Measurements from ENCODE around the gene IL3RA. TPM values are rescaled to one million over a fixed set of nuclear protein-coding genes. Genes with fewer than 3 reads are reported as not detected.
"Not testable (repeated sequence)": the region's sequence is repeated elsewhere in the genome, so short reads cannot be mapped to it uniquely, and the experiment has no call there.

The IL3RA gene
- total and polyA plus RNA-seq, 2 of the 8 experiments (the other 6 are each of a cell fraction or from before 2014, with no cell fraction given): 0.11 TPM; not detected in 1

GRCh38 chrX:1308476-1308875 is 28.1 kb upstream of the IL3RA start (continued):
- TF ChIP-seq CBX8 (IDR thresholded peaks at IDR 0.05; ENCODE audit: borderline replicate concordance, low read depth, low read length) (no peak), MAFK (IDR thresholded peaks at IDR 0.05; ENCODE audit: low read depth, low read length) (no peak), KDM4A (IDR thresholded peaks at IDR 0.05; ENCODE audit: low read depth, low read length, severe bottlenecking) (no peak), TAF1 (IDR thresholded peaks at IDR 0.05; ENCODE audit: low read depth, low read length) (no peak)

DNA sequence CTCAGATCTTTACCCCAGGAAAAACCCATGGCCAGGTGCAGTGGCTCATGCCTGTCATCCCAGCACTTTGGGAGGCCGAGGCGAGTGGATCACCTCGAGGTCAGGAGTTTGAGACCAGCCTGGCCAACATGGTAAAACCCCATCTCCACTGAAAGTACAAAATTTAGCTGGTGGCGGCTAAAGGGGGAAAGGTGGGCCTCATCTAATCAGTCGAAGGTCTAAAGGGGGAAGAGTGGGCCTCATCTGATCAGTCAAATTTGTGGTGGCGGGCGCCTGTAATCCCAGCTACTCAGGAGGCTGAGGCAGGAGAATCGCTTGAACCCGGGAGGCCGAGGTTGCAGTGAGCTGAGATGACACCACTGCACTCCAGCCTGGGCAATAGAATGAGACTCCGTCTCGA is 27.7 kb upstream of the IL3RA start:
- DNase-seq (ENCODE audit: low read depth in 1 of 2, low spot score in 2 of 2); H3K79me1 ChIP-seq (ENCODE audit: low read depth, low read length); FAIRE-seq: not testable (repeated sequence)

More for the DNA sequence above, 27.7 kb upstream of the IL3RA start:
- WGBS, 2 experiments (ENCODE audit: extremely low coverage in 1 of 2, insufficient coverage in 1 of 2, insufficient read length in 1 of 2, insufficient replicate concordance in 2 of 2, low coverage in 1 of 2, low lambda C conversion rate in 2 of 2, missing lambda C conversion rate in 1 of 2): 92% methylated on average over 12 of the region's 12 CpGs; no CpG with 5 or more reads in 1 of the 2 experiments
- H3K23me2 ChIP-seq (ENCODE audit: low read depth, low read length); H3K27me3 ChIP-seq (replicated peaks in 1 of 4; ENCODE audit: control insufficient read depth in 3 of 4, extremely low read depth in 1 of 4, insufficient read depth in 3 of 4, low read length in 3 of 4); H2BK12ac ChIP-seq (ENCODE audit: low read depth, low read length); H4K91ac ChIP-seq (replicated peaks; ENCODE audit: insufficient read length, low read length); H3K4me2 ChIP-seq (ENCODE audit: insufficient read depth in 1 of 2, low read depth in 2 of 2, low read length in 2 of 2); H4K20me1 ChIP-seq (replicated peaks in 1 of 2; ENCODE audit: control insufficient read depth in 1 of 2, insufficient read depth in 2 of 2, low read length in 2 of 2); H3K27ac ChIP-seq (ENCODE audit: low read depth, low read length); H3K36me3 ChIP-seq (ENCODE audit: control insufficient read depth in 2 of 4, insufficient read depth in 4 of 4, low read length in 3 of 4); H2BK120ac ChIP-seq (replicated peaks; ENCODE audit: low read depth, low read length); H2AK5ac ChIP-seq (ENCODE audit: low read depth, low read length); H3K9me3 ChIP-seq (ENCODE audit: insufficient read depth in 2 of 2, low read depth in 1 of 2, low read length in 1 of 2); H3K18ac ChIP-seq (ENCODE audit: extremely low read depth, low read length); H3K4me1 ChIP-seq (replicated peaks in 1 of 4; ENCODE audit: control insufficient read depth in 3 of 4, insufficient read depth in 4 of 4, low read length in 3 of 4); H3K4ac ChIP-seq (replicated peaks; ENCODE audit: insufficient read length, low read depth, low read length); H2BK5ac ChIP-seq (ENCODE audit: low read depth, low read length); H4K8ac ChIP-seq (ENCODE audit: extremely low read depth, insufficient read depth, low read length); POLR2A ChIA-PET (ENCODE audit: partially characterized antibody); H3K56ac ChIP-seq (replicated peaks; ENCODE audit: insufficient read length, low read depth, low read length); H2BK20ac ChIP-seq (ENCODE audit: low read length); H3K79me2 ChIP-seq (ENCODE audit: control insufficient read depth in 1 of 2, insufficient read depth in 2 of 2, low read length in 2 of 2); H3K23ac ChIP-seq (ENCODE audit: insufficient read length); CTCF ChIA-PET (ENCODE audit: partially characterized antibody); H3K4me3 ChIP-seq (ENCODE audit: extremely low read depth in 1 of 4, insufficient read depth in 2 of 4, low read depth in 3 of 4, low read length in 4 of 4); H3K14ac ChIP-seq (ENCODE audit: insufficient read length); H4K5ac ChIP-seq (ENCODE audit: insufficient read length, low read depth, low read length); H2AFZ ChIP-seq (ENCODE audit: low read length); H3K9ac ChIP-seq (replicated peaks in 1 of 4; ENCODE audit: extremely low read depth in 1 of 4, low read depth in 3 of 4, low read length in 3 of 4); H2BK15ac ChIP-seq (ENCODE audit: low read length): not testable (repeated sequence)

All from H1 (cell line).